Astrocyte (in vitro differentiated cells and primary cell): ENCODE results near the gene EXOSC6. TPM values are rescaled to one million over a fixed set of nuclear protein-coding genes. Genes with fewer than 3 reads are reported as not detected.
"Not testable (repeated sequence)": the region's sequence is repeated elsewhere in the genome, so short reads cannot be mapped to it uniquely, and the experiment has no call there.

Experiments
- DNase-seq: peaks from one replicate; pipeline ENCODE4 v3.0.0-alpha.2; 2010; ENCODE audit warnings: low read depth
- FAIRE-seq: peaks from 2 replicates; lab custom pipeline; 2011; peaks lifted over from hg19 to GRCh38; lab: Jason Lieb, UNC
- H2AFZ ChIP-seq: 2 replicates; pipeline ENCODE4 v1.6.0; 2012; ENCODE audit warnings: low read depth, low read length, inconsistent platforms
- H3K27ac ChIP-seq: 2 replicates; pipeline ENCODE4 v1.5.1; 2011; ENCODE audit warnings: low read depth, low read length, inconsistent platforms
- H3K27me3 ChIP-seq: 2 replicates; pipeline ENCODE4 v1.6.0; 2011; ENCODE audit warnings: low read length, inconsistent platforms; ENCODE audit not compliant: insufficient read depth
- H3K36me3 ChIP-seq: 2 replicates; pipeline ENCODE4 v1.5.1; 2011; ENCODE audit warnings: low read length, inconsistent platforms; ENCODE audit not compliant: insufficient read depth
- H3K4me1 ChIP-seq: 2 replicates; pipeline ENCODE4 v1.5.1; 2011; ENCODE audit warnings: low read length, inconsistent platforms; ENCODE audit not compliant: insufficient read depth
- H3K4me2 ChIP-seq: 2 replicates; pipeline ENCODE4 v1.6.0; 2012; ENCODE audit warnings: low read length, inconsistent platforms
- H3K4me3 ChIP-seq: 2 replicates; pipeline ENCODE4 v1.5.1; 2011; ENCODE audit warnings: low read depth, mild to moderate bottlenecking, low read length, inconsistent platforms; ENCODE audit not compliant: insufficient read depth
- H3K79me2 ChIP-seq: 2 replicates; pipeline ENCODE4 v1.6.0; 2012; ENCODE audit warnings: mild to moderate bottlenecking, low read length, inconsistent platforms; ENCODE audit not compliant: insufficient read depth
- H3K9ac ChIP-seq: 2 replicates; pipeline ENCODE4 v1.6.0; 2012; ENCODE audit warnings: mild to moderate bottlenecking, low read length, inconsistent platforms
- H3K9me3 ChIP-seq: 2 replicates; pipeline ENCODE4 v1.5.1; 2012; ENCODE audit warnings: low read depth, mild to moderate bottlenecking, low read length, inconsistent platforms; ENCODE audit not compliant: insufficient read depth
- H4K20me1 ChIP-seq: 2 replicates; pipeline ENCODE4 v1.6.0; 2012; ENCODE audit warnings: low read length, inconsistent platforms; ENCODE audit not compliant: insufficient read depth
- H3K27ac Mint-ChIP-seq: one replicate; pipeline ENCODE4 v1.8.0; 2021; ENCODE audit warnings: mild to moderate bottlenecking, mixed read lengths; ENCODE audit not compliant: unreplicated experiment
- H3K27me3 Mint-ChIP-seq: one replicate; pipeline ENCODE4 v1.8.0; 2021; ENCODE audit warnings: low read depth, mixed read lengths; ENCODE audit not compliant: unreplicated experiment
- H3K36me3 Mint-ChIP-seq: one replicate; pipeline ENCODE4 v1.8.0; 2021; ENCODE audit warnings: low read depth, mixed read lengths; ENCODE audit not compliant: unreplicated experiment
- H3K4me1 Mint-ChIP-seq: one replicate; pipeline ENCODE4 v1.8.0; 2021; ENCODE audit warnings: low read depth, mixed read lengths; ENCODE audit not compliant: unreplicated experiment
- H3K4me3 Mint-ChIP-seq: one replicate; pipeline ENCODE4 v1.8.0; 2021; ENCODE audit warnings: mild to moderate bottlenecking, moderate library complexity, mixed read lengths; ENCODE audit not compliant: unreplicated experiment
- H3K9me3 Mint-ChIP-seq: one replicate; pipeline ENCODE4 v1.8.0; 2021; ENCODE audit warnings: mild to moderate bottlenecking, mixed read lengths; ENCODE audit not compliant: unreplicated experiment
- EZH2 ChIP-seq: IDR thresholded peaks from 2 replicates; pipeline ENCODE4 v1.6.1; 2012; ENCODE audit warnings: mild to moderate bottlenecking, low read length, inconsistent platforms; ENCODE audit not compliant: insufficient read depth
- total RNA-seq: library from RNA; stranded (reverse); gene quantifications from 2 replicates; pipeline ENCODE4 v1.2.1, GENCODE V29; 2021
- TF ChIP-seq, protein P1 (sequence below): IDR thresholded peaks from 2 replicates; pipeline ENCODE4 v1.5.1; 2011; ENCODE audit warnings: low read depth, mild to moderate bottlenecking, inconsistent platforms, low read length, moderate library complexity; ENCODE audit not compliant: insufficient read depth

Gene EXOSC6
- total RNA-seq, 1 donor from 2014 or later = 49.5 TPM

- no peaks in the 10 kb centered on the region for H3K27me3 Mint-ChIP-seq
- DNase-seq (peak; percentile 100), FAIRE-seq (no peak)
- Histone ChIP-seq H3K9me3 (no peaks in the 10 kb centered on the region), H3K36me3 (no peaks in the 10 kb centered on the region), H3K4me3 (peak within 1 kb of the TSS; percentile 72), H3K79me2 (peaks cover 46% of the 10 kb centered on the region), H3K9ac (peak within 1 kb of the TSS; percentile 96), H3K27ac (peak within 1 kb of the TSS; percentile 94), H3K27me3 (no peaks in the 10 kb centered on the region), H4K20me1 (peaks cover 23% of the 10 kb centered on the region), H3K4me1 (peaks cover 4% of the 10 kb centered on the region), H2AFZ (peak within 1 kb of the TSS; percentile 83), H3K4me2 (peak within 1 kb of the TSS; percentile 83)
- peak within 1 kb of the TSS; percentile 100 for H3K27ac Mint-ChIP-seq
- peaks cover 2% of the 10 kb centered on the region for H3K36me3 Mint-ChIP-seq
- peak within 1 kb of the TSS; percentile 98 for H3K4me3 Mint-ChIP-seq
- no peaks in the 10 kb centered on the region for H3K9me3 Mint-ChIP-seq
- TF ChIP-seq, protein P1, sequence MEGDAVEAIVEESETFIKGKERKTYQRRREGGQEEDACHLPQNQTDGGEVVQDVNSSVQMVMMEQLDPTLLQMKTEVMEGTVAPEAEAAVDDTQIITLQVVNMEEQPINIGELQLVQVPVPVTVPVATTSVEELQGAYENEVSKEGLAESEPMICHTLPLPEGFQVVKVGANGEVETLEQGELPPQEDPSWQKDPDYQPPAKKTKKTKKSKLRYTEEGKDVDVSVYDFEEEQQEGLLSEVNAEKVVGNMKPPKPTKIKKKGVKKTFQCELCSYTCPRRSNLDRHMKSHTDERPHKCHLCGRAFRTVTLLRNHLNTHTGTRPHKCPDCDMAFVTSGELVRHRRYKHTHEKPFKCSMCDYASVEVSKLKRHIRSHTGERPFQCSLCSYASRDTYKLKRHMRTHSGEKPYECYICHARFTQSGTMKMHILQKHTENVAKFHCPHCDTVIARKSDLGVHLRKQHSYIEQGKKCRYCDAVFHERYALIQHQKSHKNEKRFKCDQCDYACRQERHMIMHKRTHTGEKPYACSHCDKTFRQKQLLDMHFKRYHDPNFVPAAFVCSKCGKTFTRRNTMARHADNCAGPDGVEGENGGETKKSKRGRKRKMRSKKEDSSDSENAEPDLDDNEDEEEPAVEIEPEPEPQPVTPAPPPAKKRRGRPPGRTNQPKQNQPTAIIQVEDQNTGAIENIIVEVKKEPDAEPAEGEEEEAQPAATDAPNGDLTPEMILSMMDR = no peak
- TF ChIP-seq EZH2 = no peak
- H3K4me1 Mint-ChIP-seq = peaks cover 6% of the 10 kb centered on the region
Observed at GRCh38 chr16:70289229-70290094, 37.7 kb upstream of the EXOSC6 start, which contains the start of gene AARS1. TSS of gene AARS1 (minus strand) at chr16:70289506. CDS start at chr16:70282763, 6,743 bp downstream.

- not testable (repeated sequence) for H3K27me3 Mint-ChIP-seq, H3K4me3 ChIP-seq, H3K9me3 ChIP-seq, H2AFZ ChIP-seq, DNase-seq, H3K36me3 Mint-ChIP-seq, H3K27me3 ChIP-seq, H3K9me3 Mint-ChIP-seq, FAIRE-seq, H3K4me1 ChIP-seq, H3K4me1 Mint-ChIP-seq, H3K27ac ChIP-seq
- Histone ChIP-seq H3K79me2 (peaks cover 61% of the 10 kb centered on the region), H3K4me2 (peak overlapping the region; percentile 82), H3K36me3 (peaks cover 10% of the 10 kb centered on the region), H3K9ac (peak overlapping the region; percentile 96), H4K20me1 (peaks cover 36% of the 10 kb centered on the region)
- H3K27ac Mint-ChIP-seq = peak overlapping the region; percentile 100
- H3K4me3 Mint-ChIP-seq = peak overlapping the region; percentile 98
Observed at GRCh38 chr16:70287304-70287971, 35.7 kb upstream of the EXOSC6 start.

- no peaks in the 10 kb centered on the region for H3K27me3 ChIP-seq
- H3K79me2 ChIP-seq = peaks cover 25% of the 10 kb centered on the region
- H3K9me3 ChIP-seq = no peaks in the 10 kb centered on the region
- no peak overlapping the region for H3K9ac ChIP-seq
- FAIRE-seq = no peak
- Mint-ChIP-seq H3K27ac (no peak overlapping the region), H3K9me3 (no peaks in the 10 kb centered on the region), H3K36me3 (peaks cover 28% of the 10 kb centered on the region), H3K4me1 (peaks cover 3% of the 10 kb centered on the region), H3K27me3 (no peaks in the 10 kb centered on the region), H3K4me3 (no peak overlapping the region)
- DNase-seq = no peak
- no peak overlapping the region for H3K4me3 ChIP-seq
- TF ChIP-seq, protein P1 = no peak
- no peak for TF ChIP-seq EZH2
- no peak overlapping the region for H3K4me2 ChIP-seq
- no peak overlapping the region for H2AFZ ChIP-seq
- H3K27ac ChIP-seq = no peak overlapping the region
- no peaks in the 10 kb centered on the region for H3K4me1 ChIP-seq
- H4K20me1 ChIP-seq = peaks cover 41% of the 10 kb centered on the region
- H3K36me3 ChIP-seq = peaks cover 49% of the 10 kb centered on the region
Observed at GRCh38 chr16:70276392-70276791, 24.7 kb upstream of the EXOSC6 start.
